ENCODE results near the gene P2RY2. TPM values are rescaled to one million over a fixed set of nuclear protein-coding genes. Genes with fewer than 3 reads are reported as not detected.

The P2RY2 gene
- total and polyA plus RNA-seq, 5 donors from 2014 or later, result not detected

DNA sequence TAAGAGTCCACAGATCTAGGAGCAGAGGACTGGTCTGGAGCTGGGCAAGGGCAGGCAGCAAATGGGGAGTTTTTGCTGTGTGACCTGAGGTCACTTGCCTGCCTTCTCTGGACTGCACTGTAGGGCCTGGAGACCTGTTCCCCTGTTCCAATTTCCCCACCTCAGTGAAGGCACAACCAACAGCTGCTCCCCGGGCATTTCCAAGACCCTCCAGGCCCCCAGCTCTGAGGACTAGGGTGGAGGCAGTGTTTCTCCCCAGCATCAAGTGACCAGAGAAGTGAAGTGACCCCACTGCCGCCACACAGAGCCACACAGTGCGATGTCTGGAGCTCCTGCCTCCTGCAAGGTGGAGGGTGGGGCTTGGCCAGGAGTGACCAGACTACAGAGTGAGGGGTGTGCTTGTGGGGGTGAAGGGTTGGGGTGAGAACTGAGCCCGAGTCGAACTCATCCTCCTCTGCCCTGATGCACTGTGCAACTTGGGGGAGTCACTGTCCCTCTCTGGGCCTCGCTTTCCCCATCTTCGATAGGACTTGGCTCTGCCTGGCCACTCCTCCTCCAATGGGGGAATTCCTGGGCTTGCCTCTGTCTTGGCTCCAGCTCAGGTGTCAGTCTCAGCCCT lies 21.6 kb downstream of the P2RY2 start:
- Histone ChIP-seq H3K4me1 (ENCODE audit: control insufficient read depth, insufficient read depth, low read length, poor library complexity, severe bottlenecking) (no peaks in the 10 kb centered on the region), H3K27me3 (ENCODE audit: control insufficient read depth, insufficient read depth, low read length) (no peaks in the 10 kb centered on the region), H3K27ac (ENCODE audit: insufficient read depth, low read length, poor library complexity, severe bottlenecking) (no peak overlapping the region), H3K36me3 (ENCODE audit: control insufficient read depth, insufficient read depth, low read length) (no peaks in the 10 kb centered on the region), H3K4me3 (ENCODE audit: low read depth, low read length) (no peak overlapping the region), H3K9me3 (ENCODE audit: control insufficient read depth in 2 of 2, low read length in 2 of 2) (no peaks in the 10 kb centered on the region)
- no peak for ATAC-seq (ENCODE audit: low read depth in 2 of 2)
- Mint-ChIP-seq H3K27ac (no peak overlapping the region), H3K36me3 (no peaks in the 10 kb centered on the region), H3K27me3 (peaks cover 18% of the 10 kb centered on the region), H3K9me3 (no peaks in the 10 kb centered on the region), H3K4me3 (no peak overlapping the region), H3K4me1 (peaks cover 0 to 2% (median 1%) of the 10 kb centered on the region in 4 donors)
- DNase-seq, result no peak

DNA sequence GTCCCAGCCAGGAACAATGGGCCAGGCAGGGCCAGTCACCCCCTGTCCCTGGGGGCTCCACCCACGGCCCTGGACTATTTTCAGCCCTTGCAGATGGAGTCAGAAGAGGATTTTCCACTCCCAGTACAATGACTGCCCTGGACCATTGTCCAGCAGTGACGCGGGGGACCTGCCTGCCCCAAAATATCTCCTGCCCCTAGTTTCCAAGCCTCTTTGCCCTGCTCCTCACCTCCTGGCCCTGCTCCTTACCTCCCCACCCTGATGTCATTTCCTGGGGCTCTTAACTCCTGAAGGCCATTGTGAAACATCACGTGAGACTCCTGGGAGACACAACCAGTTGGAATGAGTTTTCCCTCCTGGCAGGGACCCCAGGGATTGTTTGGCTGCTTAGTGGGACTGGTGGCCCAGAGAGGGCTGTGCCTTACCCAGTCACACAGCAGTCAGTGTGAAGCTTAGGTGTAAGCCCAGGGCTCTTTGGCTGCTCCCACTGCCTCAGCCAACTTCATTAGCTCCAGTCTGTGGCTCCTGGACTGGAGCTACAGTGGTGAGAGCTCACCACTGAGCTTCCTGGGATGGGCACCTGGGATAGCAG lies 22.2 kb downstream of the P2RY2 start:
- H3K4me3 Mint-ChIP-seq, result no peak overlapping the region
- peaks cover 23% of the 10 kb centered on the region for H3K27me3 Mint-ChIP-seq
- Histone ChIP-seq H3K4me3 (ENCODE audit: low read depth, low read length) (no peak overlapping the region), H3K9me3 (ENCODE audit: control insufficient read depth in 2 of 2, low read length in 2 of 2) (no peaks in the 10 kb centered on the region), H3K27me3 (ENCODE audit: control insufficient read depth, insufficient read depth, low read length) (no peaks in the 10 kb centered on the region), H3K4me1 (ENCODE audit: control insufficient read depth, insufficient read depth, low read length, poor library complexity, severe bottlenecking) (no peaks in the 10 kb centered on the region), H3K36me3 (ENCODE audit: control insufficient read depth, insufficient read depth, low read length) (no peaks in the 10 kb centered on the region), H3K27ac (ENCODE audit: insufficient read depth, low read length, poor library complexity, severe bottlenecking) (no peak overlapping the region)
- H3K4me1 Mint-ChIP-seq, result peaks cover 0 to 2% (median 1%) of the 10 kb centered on the region in 4 donors
- DNase-seq (no peak), ATAC-seq (ENCODE audit: low read depth in 2 of 2) (no peak)
- no peak overlapping the region for H3K27ac Mint-ChIP-seq
- no peaks in the 10 kb centered on the region for H3K9me3 Mint-ChIP-seq
- H3K36me3 Mint-ChIP-seq, result no peaks in the 10 kb centered on the region

DNA sequence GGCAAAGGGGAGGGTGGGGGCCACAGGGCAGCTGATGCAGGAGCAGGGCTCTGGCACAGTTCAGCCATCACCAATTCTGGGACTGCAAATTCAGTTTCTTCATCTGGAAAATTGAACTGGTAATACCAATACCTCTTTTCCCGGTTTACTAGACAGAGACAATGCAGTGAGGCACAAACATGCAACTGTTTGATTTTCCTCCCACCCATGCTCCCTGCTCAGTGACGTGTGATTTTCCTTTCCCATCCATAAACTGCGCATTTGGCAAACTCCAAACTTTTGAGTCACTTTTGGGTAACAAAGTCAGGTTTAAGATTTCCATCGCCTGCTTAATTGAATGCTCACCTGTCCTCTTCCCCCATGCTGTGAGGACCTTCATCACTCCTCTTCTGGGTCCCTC lies 23.2 kb downstream of the P2RY2 start:
- H3K4me3 Mint-ChIP-seq, result no peak overlapping the region
- ATAC-seq (ENCODE audit: low read depth in 2 of 2) (no peak), DNase-seq (no peak)
- H3K9me3 Mint-ChIP-seq, result no peaks in the 10 kb centered on the region
- H3K27ac Mint-ChIP-seq, result no peak overlapping the region
- peaks cover 0 to 2% (median 1%) of the 10 kb centered on the region in 4 donors for H3K4me1 Mint-ChIP-seq
- no peaks in the 10 kb centered on the region for H3K4me1 ChIP-seq (ENCODE audit: control insufficient read depth, insufficient read depth, low read length, poor library complexity, severe bottlenecking)
- H3K27me3 ChIP-seq (ENCODE audit: control insufficient read depth, insufficient read depth, low read length), result no peaks in the 10 kb centered on the region
- no peak overlapping the region for H3K4me3 ChIP-seq (ENCODE audit: low read depth, low read length)
- no peaks in the 10 kb centered on the region for H3K36me3 ChIP-seq (ENCODE audit: control insufficient read depth, insufficient read depth, low read length)
- peaks cover 31% of the 10 kb centered on the region for H3K27me3 Mint-ChIP-seq
- H3K9me3 ChIP-seq (ENCODE audit: control insufficient read depth in 2 of 2, low read length in 2 of 2), result no peaks in the 10 kb centered on the region
- no peak overlapping the region for H3K27ac ChIP-seq (ENCODE audit: insufficient read depth, low read length, poor library complexity, severe bottlenecking)
- H3K36me3 Mint-ChIP-seq, result no peaks in the 10 kb centered on the region

DNA sequence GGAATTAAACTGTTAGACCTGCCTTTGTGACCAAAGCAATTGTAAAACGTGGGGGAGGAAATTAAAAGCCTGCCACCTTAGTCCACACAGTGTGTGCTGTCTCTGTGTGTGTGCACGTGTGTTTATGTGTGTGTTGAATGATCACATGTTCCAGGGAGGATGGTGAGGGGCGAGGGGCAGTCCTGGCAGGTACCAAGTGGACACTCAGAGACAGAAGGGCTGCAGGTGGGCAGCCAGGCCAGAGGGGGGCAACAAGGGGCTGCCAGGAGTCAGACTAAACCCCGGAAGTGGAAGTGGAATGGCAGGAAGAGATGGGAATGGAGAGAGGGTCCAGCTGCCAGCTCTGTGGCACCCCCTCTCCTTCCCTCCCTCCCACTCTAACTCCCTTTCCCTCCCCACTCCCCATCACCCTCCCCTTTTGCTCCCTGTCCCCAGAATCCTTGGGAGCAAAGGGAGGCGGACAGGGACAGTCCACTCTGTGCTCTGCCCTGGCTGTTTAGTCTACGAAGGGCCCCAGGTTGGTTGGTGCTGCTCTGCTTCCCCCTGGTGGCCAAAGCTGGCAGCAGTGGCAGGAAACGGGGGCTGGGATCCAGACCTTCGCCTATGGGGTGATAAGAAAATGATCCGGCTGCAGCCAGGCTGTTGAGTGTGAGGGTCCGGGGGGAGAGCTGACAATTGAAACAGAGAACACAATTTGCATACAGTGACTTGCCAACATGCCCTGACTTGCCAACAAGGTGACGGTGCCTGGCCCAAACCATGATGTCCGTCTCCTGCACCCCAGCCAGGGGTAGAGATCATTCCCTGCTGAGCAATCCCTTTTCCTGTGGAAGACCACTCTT lies 24.4 kb downstream of the P2RY2 start:
- Histone ChIP-seq H3K36me3 (ENCODE audit: control insufficient read depth, insufficient read depth, low read length) (no peaks in the 10 kb centered on the region), H3K27ac (ENCODE audit: insufficient read depth, low read length, poor library complexity, severe bottlenecking) (no peak overlapping the region), H3K27me3 (ENCODE audit: control insufficient read depth, insufficient read depth, low read length) (no peaks in the 10 kb centered on the region), H3K4me1 (ENCODE audit: control insufficient read depth, insufficient read depth, low read length, poor library complexity, severe bottlenecking) (no peaks in the 10 kb centered on the region), H3K9me3 (ENCODE audit: control insufficient read depth in 2 of 2, low read length in 2 of 2) (no peaks in the 10 kb centered on the region), H3K4me3 (ENCODE audit: low read depth, low read length) (peak overlapping the region; percentile 43)
- Mint-ChIP-seq H3K36me3 (no peaks in the 10 kb centered on the region), H3K9me3 (no peaks in the 10 kb centered on the region), H3K27ac (no peak overlapping the region), H3K27me3 (peaks cover 33% of the 10 kb centered on the region), H3K4me3 (no peak overlapping the region), H3K4me1 (peaks cover 0 to 6% (median 1%) of the 10 kb centered on the region in 4 donors)
- peak; percentile 71 to 77 for ATAC-seq (ENCODE audit: low read depth in 2 of 2)
- DNase-seq, result peak; percentile 28 to 72 (median 60)

DNA sequence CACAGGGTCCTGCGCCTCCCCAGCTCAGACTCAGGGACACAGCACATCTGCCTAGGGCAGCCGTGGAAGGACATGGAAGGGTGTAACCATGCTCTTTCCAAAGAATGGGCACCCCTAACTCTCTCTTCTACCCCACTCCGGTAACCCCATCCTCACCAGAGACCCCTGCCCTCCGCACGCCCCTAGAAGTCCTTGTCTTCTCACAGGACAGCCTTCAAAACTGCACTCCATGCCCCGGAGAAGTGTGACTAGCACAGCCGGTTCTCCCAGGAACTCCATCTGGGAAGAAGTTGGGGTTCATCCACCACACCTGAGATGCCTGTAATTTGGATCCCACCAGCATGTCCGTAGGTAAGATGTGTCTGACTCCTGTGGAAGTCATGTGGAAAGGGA lies 25.0 kb downstream of the P2RY2 start:
- peaks cover 33% of the 10 kb centered on the region for H3K27me3 Mint-ChIP-seq
- H3K27ac Mint-ChIP-seq, result no peak overlapping the region
- H3K4me3 Mint-ChIP-seq, result no peak overlapping the region
- H3K36me3 ChIP-seq (ENCODE audit: control insufficient read depth, insufficient read depth, low read length), result no peaks in the 10 kb centered on the region
- no peak overlapping the region for H3K27ac ChIP-seq (ENCODE audit: insufficient read depth, low read length, poor library complexity, severe bottlenecking)
- no peaks in the 10 kb centered on the region for H3K36me3 Mint-ChIP-seq
- no peaks in the 10 kb centered on the region for H3K9me3 Mint-ChIP-seq
- H3K27me3 ChIP-seq (ENCODE audit: control insufficient read depth, insufficient read depth, low read length), result no peaks in the 10 kb centered on the region
- no peaks in the 10 kb centered on the region for H3K9me3 ChIP-seq (ENCODE audit: control insufficient read depth in 2 of 2, low read length in 2 of 2)
- ATAC-seq (ENCODE audit: low read depth in 2 of 2) (no peak), DNase-seq (no peak)
- peaks cover 0 to 6% (median 1%) of the 10 kb centered on the region in 4 donors for H3K4me1 Mint-ChIP-seq
- H3K4me1 ChIP-seq (ENCODE audit: control insufficient read depth, insufficient read depth, low read length, poor library complexity, severe bottlenecking), result no peaks in the 10 kb centered on the region
- no peak overlapping the region for H3K4me3 ChIP-seq (ENCODE audit: low read depth, low read length)

DNA sequence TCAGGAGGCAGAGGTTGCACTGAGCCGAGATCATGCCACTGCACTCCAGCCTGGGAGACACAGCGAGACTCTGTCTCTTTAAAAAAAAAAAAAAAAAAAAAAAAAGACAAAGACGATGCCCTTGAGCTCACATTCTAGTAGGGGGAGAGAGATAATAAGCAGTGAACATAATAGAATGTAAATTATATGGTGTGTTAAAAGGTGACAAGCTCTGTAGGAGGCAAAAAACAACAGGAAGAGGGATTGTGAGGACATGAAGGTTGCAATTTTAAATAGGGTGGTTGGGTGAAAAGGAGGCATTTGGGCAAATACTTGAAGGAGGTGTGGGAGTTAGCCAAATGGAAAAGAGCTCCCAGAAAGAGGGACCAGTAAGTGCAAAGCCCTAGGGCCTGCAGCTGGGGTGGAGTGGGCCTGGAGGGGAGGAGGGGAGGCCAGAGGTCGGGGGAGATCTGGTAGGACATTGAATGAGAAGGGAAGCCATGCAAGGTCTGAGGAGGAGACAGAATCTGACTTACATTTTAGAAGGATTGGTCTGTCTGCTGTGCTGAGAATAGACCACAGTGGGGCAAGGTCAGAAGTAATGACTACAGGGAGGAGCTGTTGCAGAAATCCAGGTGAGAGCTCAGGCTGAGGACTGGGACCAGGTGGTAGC lies 26.6 kb downstream of the P2RY2 start:
- ATAC-seq (ENCODE audit: low read depth in 2 of 2) (no peak), DNase-seq (no peak)
- Histone ChIP-seq H3K27me3 (ENCODE audit: control insufficient read depth, insufficient read depth, low read length) (no peaks in the 10 kb centered on the region), H3K36me3 (ENCODE audit: control insufficient read depth, insufficient read depth, low read length) (no peaks in the 10 kb centered on the region), H3K27ac (ENCODE audit: insufficient read depth, low read length, poor library complexity, severe bottlenecking) (no peak overlapping the region), H3K4me1 (ENCODE audit: control insufficient read depth, insufficient read depth, low read length, poor library complexity, severe bottlenecking) (no peaks in the 10 kb centered on the region), H3K9me3 (ENCODE audit: control insufficient read depth in 2 of 2, low read length in 2 of 2) (no peaks in the 10 kb centered on the region), H3K4me3 (ENCODE audit: low read depth, low read length) (no peak overlapping the region)
- no peak overlapping the region for H3K4me3 Mint-ChIP-seq
- no peaks in the 10 kb centered on the region for H3K9me3 Mint-ChIP-seq
- H3K27ac Mint-ChIP-seq, result no peak overlapping the region
- H3K4me1 Mint-ChIP-seq, result peaks cover 0 to 6% (median 1%) of the 10 kb centered on the region in 4 donors
- H3K36me3 Mint-ChIP-seq, result no peaks in the 10 kb centered on the region
- H3K27me3 Mint-ChIP-seq, result peaks cover 29% of the 10 kb centered on the region

DNA sequence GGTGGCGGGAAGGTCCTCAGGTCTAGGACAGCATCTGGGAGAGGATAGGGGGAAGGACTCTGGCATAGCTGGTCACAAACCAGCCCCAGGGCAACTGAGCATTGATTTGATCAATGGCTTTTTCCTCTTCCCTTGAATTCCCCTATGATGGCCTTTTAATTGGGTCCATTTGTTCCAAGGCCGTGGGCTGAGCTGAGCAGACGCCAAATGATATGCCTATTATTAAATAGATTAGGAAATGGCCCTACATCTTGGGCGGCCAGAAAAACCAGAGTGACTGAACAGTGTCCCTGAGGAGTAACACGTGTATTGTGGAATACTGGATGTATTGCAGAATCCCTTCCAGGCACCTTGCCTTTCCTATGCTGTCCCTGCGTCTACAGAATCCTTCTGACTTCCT lies 27.4 kb downstream of the P2RY2 start:
- no peak overlapping the region for H3K4me3 ChIP-seq (ENCODE audit: low read depth, low read length)
- Mint-ChIP-seq H3K36me3 (no peaks in the 10 kb centered on the region), H3K4me1 (peaks cover 0 to 6% (median 1%) of the 10 kb centered on the region in 4 donors), H3K27ac (no peak overlapping the region), H3K27me3 (peaks cover 23% of the 10 kb centered on the region), H3K4me3 (no peak overlapping the region), H3K9me3 (no peaks in the 10 kb centered on the region)
- no peaks in the 10 kb centered on the region for H3K9me3 ChIP-seq (ENCODE audit: control insufficient read depth in 2 of 2, low read length in 2 of 2)
- DNase-seq (no peak), ATAC-seq (ENCODE audit: low read depth in 2 of 2) (no peak)
- no peaks in the 10 kb centered on the region for H3K4me1 ChIP-seq (ENCODE audit: control insufficient read depth, insufficient read depth, low read length, poor library complexity, severe bottlenecking)
- no peak overlapping the region for H3K27ac ChIP-seq (ENCODE audit: insufficient read depth, low read length, poor library complexity, severe bottlenecking)
- H3K36me3 ChIP-seq (ENCODE audit: control insufficient read depth, insufficient read depth, low read length), result no peaks in the 10 kb centered on the region
- no peaks in the 10 kb centered on the region for H3K27me3 ChIP-seq (ENCODE audit: control insufficient read depth, insufficient read depth, low read length)

All from CD4-positive, CD25-positive, alpha-beta regulatory T cell (primary cell).